ENCODE data around the gene PPID. TPM values are rescaled to one million over a fixed set of nuclear protein-coding genes. Genes with fewer than 3 reads are reported as not detected.

The PPID gene
- total and polyA plus RNA-seq, 2 donors (not counting 3 experiments of a cell fraction or from before 2014, with no cell fraction given), result 11.5 to 25.7 TPM

DNA sequence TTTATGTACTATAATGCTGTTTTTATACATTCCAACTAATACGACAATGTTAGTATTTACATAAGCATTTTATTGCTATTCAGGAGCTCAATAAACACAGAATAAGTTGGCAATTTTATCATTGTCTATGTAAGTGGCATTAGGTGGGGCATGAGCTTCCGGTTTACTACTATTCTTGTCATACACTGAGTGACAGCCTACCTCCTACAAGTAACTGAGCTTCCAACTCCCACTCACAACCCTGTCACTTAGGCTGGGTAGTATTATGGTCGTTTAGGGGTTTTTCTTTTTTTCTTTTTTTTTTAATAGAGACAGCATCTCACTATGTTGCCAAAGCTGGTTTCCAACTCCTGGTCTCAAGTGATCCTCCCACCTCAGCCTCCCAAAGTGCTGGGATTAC, 7.4 kb downstream of the PPID start:
- H2AFZ ChIP-seq (ENCODE audit: low read depth, low read length), result no peak overlapping the region
- no TSS peak for BruUV-seq (replicated peaks)
- ChIA-PET CTCF (interaction anchor here (0.9 kb wide), 1 partner anchor 12 kb away, joined by 3 read pairs; no protein-coding TSS in a partner anchor), POLR2A (no interaction called here)
- no peak for DNase-seq (ENCODE audit: low read depth, low spot score)
- H3K27ac ChIP-seq (ENCODE audit: insufficient read depth, low read depth, low read length), result no peak overlapping the region
- no peaks in the 10 kb centered on the region for H3K9me1 ChIP-seq (replicated peaks; ENCODE audit: control insufficient read depth, extremely low read depth, insufficient read depth, low read length)
- peaks cover 12 to 31% of the 10 kb centered on the region in 2 experiments for H3K36me3 ChIP-seq (ENCODE audit: control insufficient read depth in 2 of 2, extremely low read depth in 1 of 2, insufficient read depth in 2 of 2, low read length in 2 of 2)
- H4K20me1 ChIP-seq (replicated peaks; ENCODE audit: control insufficient read depth, extremely low read depth, insufficient read depth, low read length), result no peaks in the 10 kb centered on the region
- H3K9me3 ChIP-seq (replicated peaks; ENCODE audit: control insufficient read depth, insufficient read depth, low read length), result no peaks in the 10 kb centered on the region
- H3K79me2 ChIP-seq (ENCODE audit: control insufficient read depth, insufficient read depth, low read length), result peaks cover 2% of the 10 kb centered on the region
- H3K4me3 ChIP-seq (replicated peaks in 1 of 3; ENCODE audit: insufficient read depth in 1 of 3, low read depth in 1 of 3, low read length in 3 of 3), result no peak overlapping the region
- no peaks in the 10 kb centered on the region for H3K27me3 ChIP-seq (ENCODE audit: control insufficient read depth in 2 of 2, insufficient read depth in 2 of 2, low read length in 2 of 2)
- no peak overlapping the region for H3K4me2 ChIP-seq (ENCODE audit: insufficient read depth, low read length)
- H3K9ac ChIP-seq (replicated peaks; ENCODE audit: extremely low read depth, insufficient read depth, low read length), result no peak overlapping the region
- dilution Hi-C loops (cut with MboI; ENCODE audit: extremely low pct_ligation_motif_present, low sequenced_read_pairs) (no loop called here), intact Hi-C loops (cut with micrococcal nuclease) (no loop called here)
- no peaks in the 10 kb centered on the region for H3K4me1 ChIP-seq (ENCODE audit: control insufficient read depth, extremely low read depth, insufficient read depth, low read length)
- TF ChIP-seq GATA2 (IDR thresholded peaks at IDR 0.05; ENCODE audit: insufficient read depth, insufficient read length, low read depth, low read length), result no peak
- no peak for TF ChIP-seq MYC (IDR thresholded peaks at IDR 0.05; ENCODE audit: low read depth, low read length)
- TF ChIP-seq, protein P1, sequence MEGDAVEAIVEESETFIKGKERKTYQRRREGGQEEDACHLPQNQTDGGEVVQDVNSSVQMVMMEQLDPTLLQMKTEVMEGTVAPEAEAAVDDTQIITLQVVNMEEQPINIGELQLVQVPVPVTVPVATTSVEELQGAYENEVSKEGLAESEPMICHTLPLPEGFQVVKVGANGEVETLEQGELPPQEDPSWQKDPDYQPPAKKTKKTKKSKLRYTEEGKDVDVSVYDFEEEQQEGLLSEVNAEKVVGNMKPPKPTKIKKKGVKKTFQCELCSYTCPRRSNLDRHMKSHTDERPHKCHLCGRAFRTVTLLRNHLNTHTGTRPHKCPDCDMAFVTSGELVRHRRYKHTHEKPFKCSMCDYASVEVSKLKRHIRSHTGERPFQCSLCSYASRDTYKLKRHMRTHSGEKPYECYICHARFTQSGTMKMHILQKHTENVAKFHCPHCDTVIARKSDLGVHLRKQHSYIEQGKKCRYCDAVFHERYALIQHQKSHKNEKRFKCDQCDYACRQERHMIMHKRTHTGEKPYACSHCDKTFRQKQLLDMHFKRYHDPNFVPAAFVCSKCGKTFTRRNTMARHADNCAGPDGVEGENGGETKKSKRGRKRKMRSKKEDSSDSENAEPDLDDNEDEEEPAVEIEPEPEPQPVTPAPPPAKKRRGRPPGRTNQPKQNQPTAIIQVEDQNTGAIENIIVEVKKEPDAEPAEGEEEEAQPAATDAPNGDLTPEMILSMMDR (IDR thresholded peaks at IDR 0.05; ENCODE audit: extremely low read depth in 1 of 2, insufficient read depth in 1 of 2, low read depth in 1 of 2, low read length in 2 of 2), result no peak
- no peak for TF ChIP-seq FOS (IDR thresholded peaks at IDR 0.05; ENCODE audit: borderline replicate concordance, insufficient read depth, low read length)
- no peak for TF ChIP-seq POLR2A (IDR thresholded peaks at IDR 0.05; ENCODE audit: low read depth, low read length)
- TF ChIP-seq, protein P2, sequence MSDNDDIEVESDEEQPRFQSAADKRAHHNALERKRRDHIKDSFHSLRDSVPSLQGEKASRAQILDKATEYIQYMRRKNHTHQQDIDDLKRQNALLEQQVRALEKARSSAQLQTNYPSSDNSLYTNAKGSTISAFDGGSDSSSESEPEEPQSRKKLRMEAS (IDR thresholded peaks at IDR 0.05; ENCODE audit: insufficient read depth, insufficient read length), result no peak
- no peak for TF ChIP-seq EZH2 (IDR thresholded peaks at IDR 0.05; ENCODE audit: borderline replicate concordance, low read depth, low read length, severe bottlenecking)
- no peak for TF ChIP-seq POLR2AphosphoS5 (IDR thresholded peaks at IDR 0.05; ENCODE audit: insufficient read depth, low read depth, low read length)
- TF ChIP-seq JUN (IDR thresholded peaks at IDR 0.05; ENCODE audit: borderline replicate concordance, insufficient read depth, insufficient read length, low read depth), result no peak
- FAIRE-seq, result no peak

Measured in endothelial cell of umbilical vein (primary cell).